HepG2 (cell line): ENCODE results near the gene MPP3. TPM values are rescaled to one million over a fixed set of nuclear protein-coding genes. Genes with fewer than 3 reads are reported as not detected.
A peak's percentile ranks its signal among the peaks of the same experiment; 100 is the strongest.

Experiments
- ATAC-seq: fragments of 200-7000 bp; cut with Tn5 transposase; 3 replicates; pipeline ENCODE4 v1.9.1; 2020; ENCODE audit warnings: mild to moderate bottlenecking, moderate library complexity
- BruUV-seq: library from RNA; stranded (reverse); fragments of 400-500 nt; replicated peaks from 2 replicates; lab custom pipeline; 2021; lab: Mats Ljungman, UMichigan
- CTCF ChIA-PET: fragments of 300-600 bp; formaldehyde crosslinking; extraction: SDS; loops from one replicate; lab custom pipeline; 2021; ENCODE audit warnings: low total read pairs, inconsistent platforms, low intra/inter-chr PET ratio; lab: Yijun Ruan, JAX
- POLR2A ChIA-PET: fragments of 350-600 bp; sonication (Branson Sonifier 250); formaldehyde crosslinking; loops from one replicate; lab custom pipeline; 2020; ENCODE audit warnings: antibody characterized with exemption, inconsistent platforms; lab: Yijun Ruan, JAX
- DNase-seq: peaks from one replicate; pipeline ENCODE4 v3.0.0-alpha.2; 2015; ENCODE audit warnings: low spot score
- FAIRE-seq: peaks from 3 replicates; lab custom pipeline; 2011; peaks lifted over from hg19 to GRCh38; lab: Jason Lieb, UNC
- H2AFZ ChIP-seq: one replicate; pipeline ENCODE4 v1.6.1; 2011; ENCODE audit warnings: low read length, inconsistent platforms
- H3K27ac ChIP-seq: fragments of 300-600 bp; 3 replicates; pipeline ENCODE4 v1.8.0; 2011; ENCODE audit warnings: mixed run types, mild to moderate bottlenecking, mixed read lengths, low read length, inconsistent platforms; ENCODE audit not compliant: insufficient read depth; ENCODE audit errors: extremely low read length
- H3K27me3 ChIP-seq, 2 experiments: fragments of 200-600 bp in 1 of 2; 2 replicates in 1 of 2; 3 replicates in 1 of 2; pipeline versions ENCODE4 v1.6.0 to v1.8.0; 2011; ENCODE audit warnings: low read length in 2 of 2, mild to moderate bottlenecking in 2 of 2, moderate library complexity in 2 of 2, inconsistent platforms in 1 of 2; ENCODE audit not compliant: insufficient read depth in 2 of 2, control insufficient read depth in 1 of 2
- H3K36me3 ChIP-seq, 2 experiments: fragments of 200-600 bp in 1 of 2; replicated peaks in 1 of 2; 2 replicates in 1 of 2; 3 replicates in 1 of 2; pipeline versions ENCODE4 v1.5.1 to v1.8.0; 2011; ENCODE audit warnings: low read length in 2 of 2, inconsistent platforms in 1 of 2; ENCODE audit not compliant: insufficient read depth in 2 of 2, control insufficient read depth in 1 of 2
- H3K4me1 ChIP-seq: 2 replicates; pipeline ENCODE4 v1.5.1; 2012; ENCODE audit warnings: low read length, inconsistent platforms; ENCODE audit not compliant: insufficient read depth
- H3K4me2 ChIP-seq: 2 replicates; pipeline ENCODE4 v1.6.0; 2011; ENCODE audit warnings: low read depth, low read length, inconsistent platforms
- H3K4me3 ChIP-seq, 3 experiments: fragments of 200-600 bp in 1 of 3; sonication (generic), shearing (Covaris generic) in 1 of 3; replicated peaks in 1 of 3; 2 replicates each; pipeline ENCODE4 v1.5.1; 2011 to 2016; ENCODE audit warnings: low read length in 3 of 3, inconsistent platforms in 2 of 3, low read depth in 2 of 3, mild to moderate bottlenecking in 2 of 3, control low read depth in 1 of 3, mixed read lengths in 1 of 3; ENCODE audit not compliant: insufficient read depth in 1 of 3
- H3K79me2 ChIP-seq: one replicate; pipeline ENCODE4 v1.6.1; 2011; ENCODE audit warnings: low read length, inconsistent platforms; ENCODE audit not compliant: insufficient read depth
- H3K9ac ChIP-seq: 2 replicates; pipeline ENCODE4 v1.6.0; 2011; ENCODE audit warnings: mild to moderate bottlenecking, low read depth, low read length, inconsistent platforms; ENCODE audit not compliant: insufficient read depth
- H3K9me3 ChIP-seq: 2 replicates; pipeline ENCODE4 v1.5.1; 2012; ENCODE audit warnings: mild to moderate bottlenecking, low read length
- H4K20me1 ChIP-seq: 2 replicates; pipeline ENCODE4 v1.6.0; 2011; ENCODE audit warnings: inconsistent platforms, mild to moderate bottlenecking, low read length, moderate library complexity; ENCODE audit not compliant: insufficient read depth
- CREBL2 ChIP-seq: sonication (generic); formaldehyde crosslinking; IDR thresholded peaks from 2 replicates; pipeline ENCODE4 v1.8.1; 2023; ENCODE audit warnings: missing genetic modification reagents, mild to moderate bottlenecking, borderline replicate concordance
- ERF ChIP-seq: IDR thresholded peaks from 2 replicates; pipeline ENCODE4 v1.6.1; 2018; ENCODE audit warnings: missing biosample characterization, missing genetic modification reagents
- GABPB1 ChIP-seq: IDR thresholded peaks from 2 replicates; pipeline ENCODE4 v1.6.1; 2016; ENCODE audit warnings: mild to moderate bottlenecking, missing genetic modification reagents, moderate library complexity, missing compliant biosample characterization
- HOXA5 ChIP-seq: sonication (generic); formaldehyde crosslinking; IDR thresholded peaks from 2 replicates; pipeline ENCODE4 v1.4.0; 2020; ENCODE audit warnings: missing genetic modification reagents
- JUND ChIP-seq: sonication (generic); formaldehyde crosslinking; IDR thresholded peaks from 2 replicates; pipeline ENCODE4 v1.8.0; 2022; ENCODE audit warnings: mild to moderate bottlenecking, missing genetic modification reagents
- MTERF4 ChIP-seq: sonication (generic); formaldehyde crosslinking; IDR thresholded peaks from 2 replicates; pipeline ENCODE4 v1.8.0; 2023; ENCODE audit warnings: mild to moderate bottlenecking, missing genetic modification reagents
- NKX3-1 ChIP-seq: sonication (generic); formaldehyde crosslinking; IDR thresholded peaks from 2 replicates; pipeline ENCODE4 v1.5.0; 2020; ENCODE audit warnings: missing genetic modification reagents
- POGZ ChIP-seq: sonication (generic); formaldehyde crosslinking; IDR thresholded peaks from 2 replicates; pipeline ENCODE4 v1.4.0; 2020; ENCODE audit warnings: mild to moderate bottlenecking, missing genetic modification reagents
- SSRP1 ChIP-seq: IDR thresholded peaks from 2 replicates; pipeline ENCODE4 v1.6.1; 2016; ENCODE audit warnings: control low read depth
- ZFY ChIP-seq: sonication (generic); formaldehyde crosslinking; IDR thresholded peaks from 2 replicates; pipeline ENCODE4 v1.4.0; 2020; ENCODE audit warnings: missing genetic modification reagents
- ZNF329 ChIP-seq: sonication (generic); formaldehyde crosslinking; IDR thresholded peaks from 2 replicates; pipeline ENCODE4 v1.9.0; 2021; ENCODE audit warnings: low read depth, mild to moderate bottlenecking, missing genetic modification reagents
- ZNF558 ChIP-seq: sonication (generic); formaldehyde crosslinking; IDR thresholded peaks from 2 replicates; pipeline ENCODE4 v1.9.0; 2022; ENCODE audit warnings: mild to moderate bottlenecking, missing genetic modification reagents, borderline replicate concordance
- ZNF850 ChIP-seq: sonication (generic); formaldehyde crosslinking; conservative IDR thresholded peaks from 2 replicates; pipeline ENCODE4 v1.9.0; 2021; ENCODE audit warnings: mild to moderate bottlenecking, missing genetic modification reagents
- WGBS: methylation state at CpG from one replicate; pipeline ENCODE4 v1.1.6; 2017; ENCODE audit warnings: low lambda C conversion rate; 5-methylcytosine and 5-hydroxymethylcytosine counted together
- in situ Hi-C: cut with HindIII; loops from 2 replicates; pipeline ENCODE4 v1.10.0; 2017; ENCODE audit warnings: low pct_unique_long_range_greater_than_20kb; ENCODE audit not compliant: extremely low pct_ligation_motif_present
- intact Hi-C: fragments of 100-400 bp; cut with micrococcal nuclease; formaldehyde crosslinking; loops from one replicate; pipeline ENCODE4 v1.10.0; 2022; ENCODE audit not compliant: unreplicated experiment
- polyA plus RNA-seq, 8 experiments: library from polyadenylated mRNA; depleted of rRNA in 3 of 8; stranded (reverse) in 7 of 8; unstranded in 1 of 8; fragments of >200 nt; fragmentation: Illumina TruSeq in 4 of 8; extraction: Trizol in 4 of 8; gene quantifications; 2 replicates each; pipeline versions ENCODE4 v1.2.1 to v1.2.3, GENCODE V29; 2011 to 2016; ENCODE audit warnings: low read depth in 4 of 8, missing spikeins in 1 of 8, mixed read lengths in 1 of 8; ENCODE audit not compliant: insufficient read depth in 1 of 8
- total RNA-seq, 5 experiments: library from RNA; depleted of rRNA; stranded (reverse); fragments of >200 nt; fragmentation: Illumina TruSeq; extraction: Trizol; gene quantifications; 2 replicates each; pipeline ENCODE4 v1.2.3, GENCODE V29; 2016; ENCODE audit warnings: low read depth in 1 of 5
- TF ChIP-seq, protein P1 (sequence below): sonication (generic); formaldehyde crosslinking; IDR thresholded peaks from 2 replicates; pipeline ENCODE4 v1.4.0; 2020; ENCODE audit warnings: missing genetic modification reagents, borderline replicate concordance
- TF ChIP-seq, protein P2 (sequence below): sonication (generic); formaldehyde crosslinking; conservative IDR thresholded peaks from 2 replicates; pipeline ENCODE4 v1.4.0; 2020; ENCODE audit warnings: missing genetic modification reagents

MPP3 gene
- total and polyA plus RNA-seq, 2 of the 13 experiments (the other 11 are each of a cell fraction or from before 2014, with no cell fraction given), result 0.91 to 1.8 TPM

DNA sequence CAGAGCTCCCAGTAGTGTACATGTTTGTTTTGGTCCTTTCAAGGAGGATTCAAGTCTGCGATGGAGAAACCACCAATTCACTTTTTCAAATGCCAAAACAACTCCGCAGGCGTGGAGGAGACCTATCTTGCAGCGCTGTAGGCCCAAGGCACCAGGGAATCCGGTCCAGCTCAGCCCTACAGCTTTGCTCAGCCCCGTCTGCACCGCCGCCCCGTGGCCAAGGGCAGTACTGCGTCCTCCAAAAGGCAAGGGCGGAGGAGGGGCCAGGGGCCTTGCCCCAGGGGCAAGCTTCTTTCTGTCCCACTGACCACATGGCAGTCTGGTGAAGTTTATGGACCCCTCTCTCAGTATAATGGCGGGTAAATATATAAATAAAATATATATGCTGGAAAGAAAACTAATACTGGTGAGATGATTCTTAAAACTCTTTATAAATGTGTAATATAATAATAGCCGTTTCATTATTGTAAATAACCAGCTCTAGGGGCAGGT, 13.3 kb upstream of the MPP3 start (continued):
- no peak; the same call in 1 of the 2 replicates for TF ChIP-seq MTERF4 (CRISPR knock-in tag)
- TF ChIP-seq GABPB1 (CRISPR knock-in tag), result peak; percentile 44; the same call in 1 of the 2 replicates
- no peak for TF ChIP-seq ZNF558 (CRISPR knock-in tag)
- no peak for TF ChIP-seq POGZ (CRISPR knock-in tag)

DNA sequence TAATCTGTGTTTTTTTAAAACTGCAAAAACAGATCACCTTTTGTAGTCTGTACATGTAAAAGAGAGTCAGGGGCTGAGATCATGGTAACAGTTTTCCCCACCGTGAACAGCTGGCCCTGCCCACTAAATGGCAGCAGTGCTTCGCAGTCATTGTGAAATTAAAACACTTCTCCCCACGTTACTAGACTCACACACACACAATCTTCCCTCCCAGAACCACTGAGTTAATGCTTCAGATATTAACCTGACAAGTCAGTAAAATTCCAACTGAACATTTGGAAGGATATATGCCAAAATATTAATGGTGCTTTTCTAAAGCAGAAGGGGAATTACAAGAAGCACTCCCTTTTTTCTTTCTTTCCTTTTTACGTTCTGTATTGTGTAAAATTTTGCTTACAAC, 12.8 kb upstream of the MPP3 start:
- TF ChIP-seq ZFY (CRISPR knock-in tag) (no peak), SSRP1 (CRISPR knock-in tag) (no peak), CREBL2 (no peak), HOXA5 (no peak), ZNF850 (CRISPR knock-in tag) (no peak), MTERF4 (CRISPR knock-in tag) (0 out of 2 replicates have a peak, but pooled peaks have one; percentile 0), JUND (CRISPR knock-in tag) (no peak), ERF (CRISPR knock-in tag) (peak; percentile 5; the same call in 1 of the 2 replicates), NKX3-1 (CRISPR knock-in tag) (no peak), ZNF329 (CRISPR knock-in tag) (no peak)
- TF ChIP-seq, protein P1, sequence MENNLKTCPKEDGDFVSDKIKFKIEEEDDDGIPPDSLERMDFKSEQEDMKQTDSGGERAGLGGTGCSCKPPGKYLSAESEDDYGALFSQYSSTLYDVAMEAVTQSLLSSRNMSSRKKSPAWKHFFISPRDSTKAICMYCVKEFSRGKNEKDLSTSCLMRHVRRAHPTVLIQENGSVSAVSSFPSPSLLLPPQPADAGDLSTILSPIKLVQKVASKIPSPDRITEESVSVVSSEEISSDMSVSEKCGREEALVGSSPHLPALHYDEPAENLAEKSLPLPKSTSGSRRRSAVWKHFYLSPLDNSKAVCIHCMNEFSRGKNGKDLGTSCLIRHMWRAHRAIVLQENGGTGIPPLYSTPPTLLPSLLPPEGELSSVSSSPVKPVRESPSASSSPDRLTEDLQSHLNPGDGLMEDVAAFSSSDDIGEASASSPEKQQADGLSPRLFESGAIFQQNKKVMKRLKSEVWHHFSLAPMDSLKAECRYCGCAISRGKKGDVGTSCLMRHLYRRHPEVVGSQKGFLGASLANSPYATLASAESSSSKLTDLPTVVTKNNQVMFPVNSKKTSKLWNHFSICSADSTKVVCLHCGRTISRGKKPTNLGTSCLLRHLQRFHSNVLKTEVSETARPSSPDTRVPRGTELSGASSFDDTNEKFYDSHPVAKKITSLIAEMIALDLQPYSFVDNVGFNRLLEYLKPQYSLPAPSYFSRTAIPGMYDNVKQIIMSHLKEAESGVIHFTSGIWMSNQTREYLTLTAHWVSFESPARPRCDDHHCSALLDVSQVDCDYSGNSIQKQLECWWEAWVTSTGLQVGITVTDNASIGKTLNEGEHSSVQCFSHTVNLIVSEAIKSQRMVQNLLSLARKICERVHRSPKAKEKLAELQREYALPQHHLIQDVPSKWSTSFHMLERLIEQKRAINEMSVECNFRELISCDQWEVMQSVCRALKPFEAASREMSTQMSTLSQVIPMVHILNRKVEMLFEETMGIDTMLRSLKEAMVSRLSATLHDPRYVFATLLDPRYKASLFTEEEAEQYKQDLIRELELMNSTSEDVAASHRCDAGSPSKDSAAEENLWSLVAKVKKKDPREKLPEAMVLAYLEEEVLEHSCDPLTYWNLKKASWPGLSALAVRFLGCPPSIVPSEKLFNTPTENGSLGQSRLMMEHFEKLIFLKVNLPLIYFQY (CRISPR knock-in tag), result no peak
- TF ChIP-seq, protein P2, sequence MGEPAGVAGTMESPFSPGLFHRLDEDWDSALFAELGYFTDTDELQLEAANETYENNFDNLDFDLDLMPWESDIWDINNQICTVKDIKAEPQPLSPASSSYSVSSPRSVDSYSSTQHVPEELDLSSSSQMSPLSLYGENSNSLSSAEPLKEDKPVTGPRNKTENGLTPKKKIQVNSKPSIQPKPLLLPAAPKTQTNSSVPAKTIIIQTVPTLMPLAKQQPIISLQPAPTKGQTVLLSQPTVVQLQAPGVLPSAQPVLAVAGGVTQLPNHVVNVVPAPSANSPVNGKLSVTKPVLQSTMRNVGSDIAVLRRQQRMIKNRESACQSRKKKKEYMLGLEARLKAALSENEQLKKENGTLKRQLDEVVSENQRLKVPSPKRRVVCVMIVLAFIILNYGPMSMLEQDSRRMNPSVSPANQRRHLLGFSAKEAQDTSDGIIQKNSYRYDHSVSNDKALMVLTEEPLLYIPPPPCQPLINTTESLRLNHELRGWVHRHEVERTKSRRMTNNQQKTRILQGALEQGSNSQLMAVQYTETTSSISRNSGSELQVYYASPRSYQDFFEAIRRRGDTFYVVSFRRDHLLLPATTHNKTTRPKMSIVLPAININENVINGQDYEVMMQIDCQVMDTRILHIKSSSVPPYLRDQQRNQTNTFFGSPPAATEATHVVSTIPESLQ (CRISPR knock-in tag), result no peak
- no peak for DNase-seq
- no peaks in the 10 kb centered on the region for H4K20me1 ChIP-seq
- no peak for ATAC-seq
- in situ Hi-C loops (loop anchor here (5.0 kb wide), 1 partner anchor 53 kb away; no protein-coding TSS in a partner anchor), intact Hi-C loops (loop anchor here (1.0 kb wide), 3 partner anchors 55 to 151 kb away; no protein-coding TSS in a partner anchor)
- no peak for FAIRE-seq
- H3K9me3 ChIP-seq, result no peaks in the 10 kb centered on the region
- H3K36me3 ChIP-seq, result no peaks in the 10 kb centered on the region
- peaks cover 11% of the 10 kb centered on the region for H3K4me1 ChIP-seq
- peaks cover 4 to 39% of the 10 kb centered on the region in 2 experiments for H3K27me3 ChIP-seq
- H2AFZ ChIP-seq, result no peak overlapping the region
- no peak overlapping the region for H3K4me3 ChIP-seq
- POLR2A ChIA-PET, result interaction anchor here (1.3 to 1.5 kb wide), 2 partner anchors 56 to 67 kb away, joined by 3 to 7 read pairs; partner anchors contain the start of gene DUSP3
- 6% methylated on average over 4 of the region's 4 CpGs for WGBS
- peak overlapping the region; percentile 38; the same call in 1 of the 2 replicates for H3K4me2 ChIP-seq
- CTCF ChIA-PET, result interaction anchor here (1.2 to 2.7 kb wide), 4 partner anchors 55 to 151 kb away, joined by 4 to 31 read pairs (median 17); no protein-coding TSS in a partner anchor
- no peak overlapping the region for H3K27ac ChIP-seq
- no TSS peak for BruUV-seq
- H3K79me2 ChIP-seq, result no peaks in the 10 kb centered on the region
- H3K9ac ChIP-seq, result no peak overlapping the region
